ENCODE measurements around the gene EML2. TPM values are rescaled to one million over a fixed set of nuclear protein-coding genes. Genes with fewer than 3 reads are reported as not detected.

EML2 gene, protein sequence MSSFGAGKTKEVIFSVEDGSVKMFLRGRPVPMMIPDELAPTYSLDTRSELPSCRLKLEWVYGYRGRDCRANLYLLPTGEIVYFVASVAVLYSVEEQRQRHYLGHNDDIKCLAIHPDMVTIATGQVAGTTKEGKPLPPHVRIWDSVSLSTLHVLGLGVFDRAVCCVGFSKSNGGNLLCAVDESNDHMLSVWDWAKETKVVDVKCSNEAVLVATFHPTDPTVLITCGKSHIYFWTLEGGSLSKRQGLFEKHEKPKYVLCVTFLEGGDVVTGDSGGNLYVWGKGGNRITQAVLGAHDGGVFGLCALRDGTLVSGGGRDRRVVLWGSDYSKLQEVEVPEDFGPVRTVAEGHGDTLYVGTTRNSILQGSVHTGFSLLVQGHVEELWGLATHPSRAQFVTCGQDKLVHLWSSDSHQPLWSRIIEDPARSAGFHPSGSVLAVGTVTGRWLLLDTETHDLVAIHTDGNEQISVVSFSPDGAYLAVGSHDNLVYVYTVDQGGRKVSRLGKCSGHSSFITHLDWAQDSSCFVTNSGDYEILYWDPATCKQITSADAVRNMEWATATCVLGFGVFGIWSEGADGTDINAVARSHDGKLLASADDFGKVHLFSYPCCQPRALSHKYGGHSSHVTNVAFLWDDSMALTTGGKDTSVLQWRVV
- 10 to 100 TPM; 58.9 to 64.0 TPM for total RNA-seq

DNA sequence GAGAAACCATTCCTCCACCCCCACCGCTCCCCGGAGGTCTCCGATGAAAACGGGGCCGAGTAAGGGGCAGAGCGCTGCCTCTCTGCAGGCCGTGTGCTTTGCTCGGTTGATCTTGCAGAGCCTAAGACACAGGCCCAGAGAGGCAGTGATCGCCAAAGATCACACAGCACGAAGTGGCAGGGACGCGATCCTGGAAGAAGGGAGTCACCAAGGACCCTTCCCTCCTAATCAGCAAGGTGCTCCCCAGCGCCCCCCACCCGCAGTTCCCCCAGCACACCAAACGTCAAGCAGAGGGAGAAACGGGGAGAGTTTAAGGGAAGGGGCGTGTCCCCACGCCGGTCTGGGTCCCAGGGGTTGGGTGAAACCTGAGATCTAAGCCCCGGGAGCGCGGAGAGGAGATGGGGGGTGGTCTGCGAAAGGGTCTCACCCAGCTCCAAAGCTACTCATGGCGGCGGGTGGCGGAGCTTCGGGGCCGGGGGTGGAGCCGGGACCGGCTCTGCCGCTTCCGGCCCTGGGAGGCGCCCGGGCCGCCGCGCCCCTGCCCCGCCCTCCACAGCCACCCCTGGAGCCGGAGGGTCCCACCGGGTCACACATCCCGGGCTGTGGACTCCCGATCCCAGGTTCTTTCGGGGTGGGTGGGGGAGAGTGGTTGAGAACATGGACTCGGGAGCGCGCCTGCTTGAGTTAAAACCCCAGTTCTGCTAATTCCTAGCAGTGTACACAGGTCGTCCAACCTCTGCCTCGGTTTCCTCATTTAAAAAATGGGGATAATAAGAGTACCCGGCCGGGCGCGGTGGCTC, at the start of gene EML2:
Gene EML2 (minus strand): TSS at position 468 of the 800 bp plus-strand sequence. CDS start 21 bp downstream, at position 447.

GRCh38 chr19:45667620-45668341, 28.6 kb upstream of the EML2 start, which contains the start of gene GIPR:
TSS of gene GIPR (plus strand) at chr19:45668221. CDS start at chr19:45669521, 1,300 bp downstream.

GRCh38 chr19:45601524-45602374, 37.4 kb downstream of the EML2 start, which contains the start of gene GPR4:
TSS of gene GPR4 (minus strand) at chr19:45602212. CDS start at chr19:45591866, 10,346 bp downstream.

GRCh38 chr19:45584332-45585157, 54.7 kb downstream of the EML2 start, which contains the start of gene OPA3:
TSS of gene OPA3 (minus strand) at chr19:45584802. CDS start at chr19:45584764, 38 bp downstream.

Small RNA genes within 50 kb of the gene (small RNA-seq; reads per million reads assigned to genes)
- gene MIR642A (0.90 to 1.7 reads per million in 2 donors), gene RN7SL836P (0 to 0.06 reads per million in 2 donors)

Other genes with a start within 250 kb of the EML2 start
- under 1 TPM; under 0.01 to 1.00 TPM for gene PPP1R13L, start 234.3 kb downstream of the EML2 start, total RNA-seq
- 10 to 100 TPM in 1 of 2 donors, 1 to 10 TPM in 1; 3.1 to 13.0 TPM for gene POLR1G, start 232.8 kb downstream of the EML2 start, total RNA-seq
- 10 to 100 TPM; 67.4 to 93.2 TPM for gene ERCC1, start 215.5 kb downstream of the EML2 start, total RNA-seq
- gene FOSB, start 171.4 kb downstream of the EML2 start, total RNA-seq = under 1 TPM; 0.34 to 0.67 TPM
- gene RTN2, start 142.3 kb downstream of the EML2 start, total RNA-seq = 1 to 10 TPM; 8.0 to 9.6 TPM
- 1 to 10 TPM in 1 of 2 donors, under 1 TPM in 1; 0.67 to 1.4 TPM for gene PPM1N, start 141.0 kb downstream of the EML2 start, total RNA-seq
- gene VASP, start 131.9 kb downstream of the EML2 start, total RNA-seq = 10 to 100 TPM; 36.5 to 68.6 TPM
- gene OPA3, start 54.6 kb downstream of the EML2 start, total RNA-seq = 10 to 100 TPM in 1 of 2 donors, 1 to 10 TPM in 1; 9.7 to 11.0 TPM
- gene GPR4, start 37.2 kb downstream of the EML2 start, total RNA-seq = under 1 TPM in 1 of 2 donors, not detected in 1; under 0.01 TPM
- gene GIPR, start 28.8 kb upstream of the EML2 start, total RNA-seq = under 1 TPM in 1 of 2 donors, not detected in 1; under 0.01 TPM
- 100 to 1,000 TPM; 193 to 358 TPM for gene SNRPD2, start 52.6 kb upstream of the EML2 start, total RNA-seq
- gene QPCTL, start 53.3 kb upstream of the EML2 start, total RNA-seq = 10 to 100 TPM; 45.6 to 52.3 TPM
- gene FBXO46, start 91.5 kb upstream of the EML2 start, total RNA-seq = 1 to 10 TPM; 5.9 to 7.7 TPM
- gene MEIOSIN, start 94.0 kb upstream of the EML2 start, total RNA-seq = not detected
- gene SIX5, start 129.9 kb upstream of the EML2 start, total RNA-seq = 1 to 10 TPM; 5.5 to 6.0 TPM
- 1 to 10 TPM; 8.3 to 8.9 TPM for gene DMPK, start 143.1 kb upstream of the EML2 start, total RNA-seq
- gene DMWD, start 153.4 kb upstream of the EML2 start, total RNA-seq = 10 to 100 TPM; 30.6 to 37.6 TPM
- gene RSPH6A, start 175.9 kb upstream of the EML2 start, total RNA-seq = under 1 TPM in 1 of 2 donors, not detected in 1; 0.34 TPM
- gene SYMPK, start 223.8 kb upstream of the EML2 start, total RNA-seq = 10 to 100 TPM; 39.6 to 44.0 TPM
- gene FOXA3, start 224.9 kb upstream of the EML2 start, total RNA-seq = not detected
- gene IRF2BP1, start 246.7 kb upstream of the EML2 start, total RNA-seq = 10 to 100 TPM; 23.6 to 31.0 TPM

All from melanocyte of skin (primary cell).